Activated CD4-positive, alpha-beta T cell treated with anti-CD3 and anti-CD28 coated beads, Interleukin-2, Interleukin-6, amounts not matched to agents 100 ng/mL and 50 ng/mL, durations not matched to agents 16 hours and 8 hours (primary cell): ENCODE results near the gene GSG1L.

Experiments
- DNase-seq: peaks from one replicate; pipeline ENCODE4 v3.0.0-alpha.2; 2020

GSG1L gene

DNA sequence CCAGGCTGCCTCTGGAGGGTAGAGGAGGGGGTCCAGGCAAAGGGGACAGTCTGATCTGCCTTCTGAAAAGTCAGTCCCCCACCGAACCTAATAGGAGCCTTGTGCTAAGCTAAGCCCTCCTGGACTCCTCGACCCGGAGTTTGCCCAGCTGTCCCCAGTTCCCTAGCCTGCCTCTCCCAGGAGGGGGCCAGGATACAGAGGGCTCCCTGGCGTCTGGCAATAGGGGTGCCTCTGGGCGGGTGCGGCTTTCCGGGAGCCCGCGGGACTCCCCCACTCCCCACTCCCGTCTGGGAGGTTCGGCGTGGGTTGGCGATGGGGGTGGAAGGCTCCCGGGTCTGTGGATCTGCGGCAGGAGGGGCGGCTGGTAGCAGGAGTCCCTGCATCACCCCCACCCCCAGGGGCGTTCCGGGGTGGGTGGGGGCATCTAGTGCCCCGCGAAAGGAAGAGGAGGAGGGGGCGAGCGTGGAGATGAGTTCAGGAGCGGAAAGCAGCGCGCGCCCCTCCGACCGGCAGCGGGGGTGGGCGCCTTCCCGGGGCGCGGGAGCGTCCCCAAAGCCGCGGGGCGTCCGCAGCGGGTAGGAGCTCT is 1.2 kb downstream of the GSG1L start:
- no peak for DNase-seq

DNA sequence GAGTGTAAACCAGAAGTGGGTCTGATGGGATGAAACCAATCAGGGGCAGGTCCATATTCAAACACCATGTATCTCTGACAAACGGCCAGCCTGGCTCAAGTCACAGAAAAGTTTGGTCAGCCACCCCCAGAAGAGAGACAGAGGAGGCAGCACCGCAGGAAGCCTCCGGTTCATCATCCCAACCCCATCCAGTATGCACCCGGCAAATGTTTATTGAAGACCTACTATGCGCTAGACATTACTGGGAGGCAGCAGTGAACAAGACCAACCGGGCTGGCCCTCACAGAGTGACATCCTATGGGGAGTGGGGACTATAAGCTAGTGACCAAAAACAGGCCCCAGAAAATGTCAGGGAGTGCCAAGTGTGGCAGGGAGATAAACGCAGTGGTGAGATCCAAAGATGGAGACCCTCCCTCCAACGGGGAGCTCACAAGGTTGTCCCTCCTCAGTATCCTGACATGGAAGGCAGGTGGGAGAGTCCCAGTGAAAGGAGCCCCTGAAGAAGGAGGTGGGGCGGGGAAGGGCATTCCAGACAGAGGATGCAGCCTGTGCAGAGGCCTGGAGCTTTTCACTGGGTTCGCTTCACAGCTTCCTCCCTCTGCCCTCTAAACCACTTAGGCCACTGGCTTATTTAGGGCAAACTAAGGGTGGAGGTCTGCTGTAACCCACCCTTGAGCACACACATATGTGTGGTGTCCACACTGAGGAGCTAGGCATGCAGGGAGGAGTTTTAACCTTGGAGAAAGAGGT is 2.0 kb downstream of the GSG1L start:
- DNase-seq, result no peak

DNA sequence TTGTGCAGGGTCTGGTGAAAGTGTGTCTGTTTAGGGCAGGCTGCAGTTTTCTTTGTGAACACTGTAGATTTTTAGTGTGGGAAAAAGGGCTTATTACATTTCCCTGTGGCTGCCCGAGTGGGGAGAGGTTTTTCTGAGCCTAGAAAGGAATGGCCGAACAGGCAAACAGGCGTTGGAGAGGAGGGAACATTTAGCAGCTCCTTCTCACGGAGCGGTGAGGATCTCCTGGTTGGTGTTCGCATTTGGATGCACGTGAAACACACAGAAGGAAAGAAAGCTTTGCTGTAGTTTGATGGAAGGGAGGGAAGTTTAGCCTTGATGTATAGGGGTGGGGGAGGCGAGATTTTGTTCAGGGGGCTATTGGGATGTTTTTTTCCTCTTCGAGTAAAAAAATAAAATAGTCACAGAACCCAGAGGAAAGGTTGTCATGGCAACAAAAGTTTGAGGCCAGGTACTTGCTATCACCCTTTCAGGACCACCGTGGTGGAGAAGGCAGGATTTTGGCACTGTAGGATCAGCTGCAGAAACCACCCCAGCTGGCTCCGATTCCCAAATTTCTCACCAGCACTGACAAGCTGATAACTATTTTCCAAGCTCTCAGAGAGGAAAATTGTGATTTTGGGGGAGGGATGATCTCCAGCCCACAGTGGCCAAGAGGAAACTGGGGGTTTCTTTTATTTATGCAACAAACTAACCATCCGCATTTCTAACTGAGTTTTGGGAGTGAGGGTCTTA is 3.5 kb downstream of the GSG1L start:
- no peak for DNase-seq

DNA sequence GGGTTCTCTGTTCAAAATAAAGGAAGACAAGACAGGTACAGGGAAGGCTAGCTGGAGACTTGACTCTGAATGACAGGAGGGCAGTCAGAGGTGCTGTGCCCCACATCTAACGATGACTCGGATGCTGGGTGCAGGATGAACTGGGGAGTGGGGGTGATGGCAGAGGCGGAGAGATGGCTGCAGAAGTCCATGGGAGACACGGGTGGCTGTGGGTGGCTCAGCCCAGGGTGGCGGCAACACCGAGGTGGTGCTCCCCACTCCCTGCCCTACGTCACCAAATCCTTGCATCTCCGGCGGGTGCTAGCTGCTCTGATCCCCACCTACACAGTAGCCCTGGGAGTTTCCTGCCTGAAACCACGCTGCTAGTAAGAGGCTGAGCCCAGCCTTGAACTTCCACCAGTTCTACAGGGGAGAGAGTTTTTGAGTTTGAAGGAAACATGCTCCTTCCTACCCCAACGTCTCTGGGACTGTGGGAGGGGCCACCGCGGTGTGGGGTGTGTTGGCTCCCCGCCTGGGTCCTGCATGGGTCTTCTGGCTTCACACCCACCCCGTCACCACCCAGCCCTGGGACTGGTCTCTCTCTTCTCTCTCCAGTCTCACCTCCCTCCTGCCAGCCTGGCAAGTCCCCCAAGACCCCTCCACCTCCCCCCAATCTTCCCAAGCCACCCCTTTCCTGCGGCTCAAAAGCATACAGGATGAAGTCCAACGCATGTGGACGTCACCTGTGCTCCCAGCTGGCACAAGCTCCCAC is 4.5 kb downstream of the GSG1L start:
- DNase-seq, result no peak

DNA sequence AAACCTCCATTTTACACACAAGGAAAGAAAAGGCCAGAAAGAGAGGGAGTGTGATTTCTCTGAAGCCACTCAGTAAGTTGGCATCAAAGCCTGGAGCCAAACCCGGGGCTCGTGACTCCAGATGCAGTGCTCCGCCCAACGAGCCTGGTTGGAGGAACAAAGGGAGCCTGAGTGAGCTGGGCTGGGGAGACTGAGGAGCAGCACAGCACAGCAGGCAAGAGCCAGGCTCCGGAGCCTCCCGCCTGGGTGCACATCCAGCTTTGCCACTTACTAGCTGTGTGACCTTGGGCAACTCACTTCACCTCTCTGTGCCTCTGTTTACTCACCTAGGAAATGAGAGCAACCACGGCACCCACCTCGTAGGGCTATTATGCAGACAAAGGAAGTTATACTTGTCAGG is 5.6 kb downstream of the GSG1L start:
- DNase-seq, result no peak

DNA sequence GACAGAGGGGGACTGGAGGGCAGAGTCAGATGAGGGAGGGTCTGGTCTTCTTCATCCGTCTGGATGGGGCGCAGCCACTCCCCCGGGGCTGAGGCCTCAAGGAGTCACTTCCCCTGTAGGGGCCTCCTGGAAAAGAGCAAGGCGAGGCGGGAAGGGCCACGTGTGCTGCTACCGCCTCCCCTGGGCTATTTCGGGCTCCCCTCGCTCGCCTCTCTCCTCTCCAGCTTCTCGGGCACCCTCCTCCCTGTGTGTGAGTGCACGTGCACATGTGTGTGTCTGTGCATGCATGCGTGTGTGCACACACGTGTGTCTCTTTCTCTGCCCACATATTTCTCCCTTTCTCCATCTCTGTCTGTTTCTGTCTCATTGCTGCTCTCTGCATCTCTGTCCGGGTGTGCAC is 10.1 kb downstream of the GSG1L start:
- DNase-seq, result no peak

DNA sequence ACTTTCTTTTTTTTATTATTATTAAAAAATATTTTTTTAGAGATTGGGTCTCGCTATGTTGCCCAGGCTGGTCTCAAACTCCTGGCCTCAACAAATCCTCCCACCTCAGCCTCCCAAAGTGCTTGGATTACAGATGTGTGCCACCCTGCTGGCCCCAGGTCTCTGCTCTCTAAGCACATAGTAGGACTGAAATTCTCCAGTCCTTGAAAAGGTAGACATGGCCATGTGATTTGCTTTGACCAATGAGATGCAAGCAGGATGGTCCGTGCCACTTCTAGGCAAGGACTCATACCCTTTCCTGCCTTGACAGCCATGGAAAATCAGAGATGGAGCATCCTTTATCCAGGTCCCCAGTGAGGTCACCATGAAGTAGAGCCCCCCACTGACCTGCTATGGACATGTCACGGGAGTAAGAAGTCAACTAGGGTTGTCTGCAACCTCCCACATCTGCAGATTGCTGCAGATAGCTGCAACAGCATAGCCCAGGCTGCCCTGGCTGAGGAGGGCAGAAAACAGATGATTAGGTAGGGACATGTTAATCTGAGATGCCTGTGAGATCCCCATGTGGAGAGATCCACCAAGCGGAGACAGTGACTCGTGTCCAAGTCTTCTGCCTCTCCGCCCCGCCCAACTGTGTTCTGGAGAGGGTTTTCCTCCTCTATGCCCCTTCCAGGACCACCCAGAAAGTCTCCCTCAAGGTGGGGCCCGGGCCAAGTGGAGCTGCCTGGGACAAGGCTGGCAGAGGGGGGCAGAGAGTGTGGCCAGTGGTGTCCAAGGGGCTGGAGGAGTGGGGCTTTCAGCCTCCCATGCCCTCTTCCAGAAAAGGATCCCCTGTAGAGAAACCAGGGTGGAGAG is 11.0 kb downstream of the GSG1L start:
- DNase-seq, result no peak

DNA sequence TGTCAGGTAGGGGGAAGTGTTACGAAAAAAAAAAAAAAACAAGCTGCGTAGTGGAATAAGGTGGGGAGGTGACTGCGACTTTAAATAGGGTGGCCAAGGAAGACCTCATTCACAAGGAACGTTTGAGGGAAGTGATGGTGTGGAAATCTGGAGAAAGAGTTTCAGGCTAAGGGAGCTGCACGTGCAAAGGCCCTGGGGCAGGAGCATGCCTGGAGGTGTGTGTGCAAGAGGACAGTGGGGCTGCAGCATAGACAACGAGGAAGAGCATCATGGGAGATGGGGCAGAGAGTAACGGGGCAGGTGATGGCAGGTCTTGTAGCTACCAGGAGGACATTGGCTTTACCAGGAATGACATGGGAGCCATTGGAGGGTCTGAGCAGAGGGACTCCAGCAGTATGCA is 12.0 kb downstream of the GSG1L start:
- no peak for DNase-seq

DNA sequence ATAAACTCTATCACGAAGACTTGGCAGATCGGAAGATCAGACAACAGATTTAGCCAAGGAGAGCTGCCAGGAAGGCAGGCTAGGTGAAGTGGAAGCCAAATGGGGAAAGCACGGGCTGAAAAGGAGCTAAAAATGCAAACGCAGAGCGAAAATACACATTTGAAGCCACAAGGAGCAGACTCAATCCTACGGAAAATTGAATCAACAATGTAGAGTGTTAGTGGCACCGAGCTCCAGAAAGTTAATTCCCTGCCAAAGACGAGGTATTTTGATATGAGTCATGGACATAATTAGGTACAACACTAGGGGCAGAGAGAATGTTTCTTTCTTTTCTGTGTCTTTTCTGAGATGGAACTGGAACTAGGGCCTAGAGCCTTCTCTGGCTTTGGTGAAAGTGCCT is 20.7 kb downstream of the GSG1L start:
- no peak for DNase-seq

DNA sequence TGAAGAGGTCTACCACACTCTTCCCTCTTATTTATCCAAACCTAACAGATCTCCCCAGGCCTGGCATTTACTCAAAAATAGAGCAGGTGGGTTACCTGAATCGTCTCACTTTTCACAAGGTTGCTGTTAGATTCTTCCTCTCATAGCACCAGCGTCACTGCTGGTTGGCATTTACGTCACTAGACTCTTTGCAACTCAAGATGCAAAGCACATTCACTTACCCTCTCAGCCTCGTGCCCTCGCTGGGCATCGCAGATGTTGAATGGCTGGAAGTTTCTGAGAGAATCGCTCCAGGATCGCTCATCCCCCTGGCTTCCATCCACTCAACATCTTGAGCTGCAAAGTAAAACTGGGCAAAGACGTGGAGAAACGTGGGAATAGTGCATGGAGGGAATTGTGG is 21.9 kb downstream of the GSG1L start:
- DNase-seq, result no peak

DNA sequence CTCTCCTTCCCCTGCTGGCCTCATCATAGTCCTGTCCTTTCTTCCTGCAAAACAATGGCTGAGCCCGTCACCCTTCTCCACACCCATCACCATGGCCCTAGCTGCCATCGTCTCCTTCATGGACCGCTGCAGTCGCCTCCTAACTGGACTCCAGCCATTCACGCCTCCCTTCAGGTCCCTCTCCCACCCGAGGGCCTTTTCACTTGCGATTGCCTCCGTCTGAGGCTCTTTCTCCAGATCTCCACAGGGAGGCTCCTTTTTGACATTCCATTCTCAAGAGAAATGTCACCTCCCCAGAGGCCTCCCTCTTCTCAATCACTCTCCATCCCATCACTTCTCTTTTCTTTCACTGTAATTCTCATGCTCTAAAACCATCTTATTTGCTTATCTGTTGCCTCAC is 23.5 kb downstream of the GSG1L start:
- no peak for DNase-seq

DNA sequence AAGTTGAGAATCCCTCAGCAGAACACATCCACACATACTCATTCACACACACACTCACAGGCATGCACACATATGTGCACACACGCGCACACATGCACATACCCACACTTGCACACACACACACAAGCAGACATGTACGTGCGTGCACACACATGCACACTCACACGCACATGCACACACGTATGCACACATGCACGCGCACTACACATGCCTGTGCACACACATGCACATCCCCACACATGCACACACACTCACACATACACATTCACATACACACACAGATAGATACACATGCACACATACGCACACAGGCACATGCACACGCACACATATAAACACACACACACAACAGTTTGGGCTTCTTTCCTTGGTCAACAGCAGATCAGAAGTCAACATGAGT is 24.0 kb downstream of the GSG1L start:
- DNase-seq, result no peak

DNA sequence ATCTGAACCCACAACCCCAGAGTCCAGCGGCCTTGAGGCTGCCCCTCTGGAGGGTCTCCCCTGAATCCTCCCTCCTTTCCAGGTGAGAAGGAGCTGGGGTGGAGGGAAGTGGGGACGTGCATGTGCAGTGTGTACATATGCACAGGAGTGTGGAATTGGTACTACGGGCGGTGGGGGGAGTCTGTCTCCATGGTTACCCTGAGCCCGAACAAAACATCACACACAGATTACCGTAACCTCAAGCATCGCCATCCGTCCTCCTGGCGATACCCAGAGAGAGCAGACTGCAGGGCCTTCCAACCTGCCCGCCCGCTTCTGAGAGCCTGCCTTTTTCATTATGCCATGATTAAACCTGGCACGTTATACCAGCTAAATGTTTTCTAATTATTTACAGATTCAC is 25.1 kb downstream of the GSG1L start:
- no peak for DNase-seq

DNA sequence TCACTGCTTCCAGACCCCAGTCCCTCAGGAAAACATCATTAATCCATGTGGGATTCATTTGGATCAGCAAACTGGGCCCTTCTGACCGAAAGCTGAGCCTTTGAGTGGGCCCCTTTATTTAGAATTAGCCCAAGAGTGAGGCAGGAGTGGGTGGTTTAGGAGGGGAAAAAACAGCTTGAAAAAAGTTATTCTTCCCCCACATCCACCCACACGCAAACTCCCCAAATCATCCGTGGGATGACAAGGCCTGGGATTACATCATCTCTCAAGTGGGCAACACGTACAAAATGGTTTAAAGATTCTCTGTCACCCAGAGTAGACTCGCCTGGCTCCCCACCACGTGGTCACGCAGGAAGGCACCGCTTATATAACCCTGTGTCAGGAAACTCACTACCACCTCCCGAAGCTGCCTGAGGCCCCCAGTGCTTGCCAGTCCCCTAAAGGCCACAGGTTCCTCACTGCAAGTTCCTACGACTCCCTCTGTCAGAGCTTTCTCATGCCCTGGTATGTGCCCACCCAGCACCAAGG is 27.6 kb downstream of the GSG1L start:
- DNase-seq, result no peak

DNA sequence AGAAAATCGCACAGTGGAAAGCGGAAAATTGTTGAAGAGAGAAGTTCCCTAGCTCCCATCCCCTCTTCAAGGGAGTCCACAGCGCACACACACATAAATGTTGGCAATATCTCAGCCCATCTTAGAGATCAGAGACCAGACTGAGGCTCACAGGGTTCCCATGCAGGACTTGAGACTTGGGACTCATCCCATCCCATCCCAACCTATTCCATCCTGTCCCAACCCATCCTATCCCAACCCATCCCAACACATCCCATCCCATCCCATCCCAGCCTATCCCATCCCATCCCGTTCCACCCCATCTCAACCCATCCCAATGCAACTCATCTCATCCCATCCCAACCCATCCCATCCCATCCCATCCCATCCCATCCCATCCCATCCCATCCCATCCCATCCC is 29.6 kb downstream of the GSG1L start:
- DNase-seq, result no peak

DNA sequence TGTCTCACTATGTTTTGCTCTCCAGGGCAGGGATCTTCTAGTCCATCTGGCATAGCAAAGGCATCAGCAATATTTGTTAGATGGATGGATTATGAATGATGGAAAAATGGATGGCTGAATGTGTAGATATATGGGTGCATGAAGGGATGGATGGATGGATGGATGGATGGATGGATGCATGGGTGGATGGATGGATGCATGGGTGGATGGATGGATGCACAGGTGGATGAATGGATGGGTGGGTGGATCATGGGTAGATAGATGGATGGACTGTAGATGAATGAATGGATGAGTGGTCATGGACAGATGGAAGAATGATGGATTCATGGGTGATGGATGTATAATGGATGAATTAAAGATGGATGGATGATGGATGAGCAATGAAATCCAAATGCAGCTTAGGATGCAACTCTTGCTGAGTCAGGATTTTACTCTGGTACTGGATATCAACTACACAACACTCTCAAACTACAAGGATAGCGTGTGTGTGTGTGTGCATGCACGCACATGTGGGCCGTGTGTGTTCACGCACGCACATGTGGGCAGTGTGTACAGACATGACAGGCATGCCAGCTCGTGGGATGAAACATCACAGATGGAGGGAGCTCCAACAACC is 34.0 kb downstream of the GSG1L start:
- no peak for DNase-seq

DNA sequence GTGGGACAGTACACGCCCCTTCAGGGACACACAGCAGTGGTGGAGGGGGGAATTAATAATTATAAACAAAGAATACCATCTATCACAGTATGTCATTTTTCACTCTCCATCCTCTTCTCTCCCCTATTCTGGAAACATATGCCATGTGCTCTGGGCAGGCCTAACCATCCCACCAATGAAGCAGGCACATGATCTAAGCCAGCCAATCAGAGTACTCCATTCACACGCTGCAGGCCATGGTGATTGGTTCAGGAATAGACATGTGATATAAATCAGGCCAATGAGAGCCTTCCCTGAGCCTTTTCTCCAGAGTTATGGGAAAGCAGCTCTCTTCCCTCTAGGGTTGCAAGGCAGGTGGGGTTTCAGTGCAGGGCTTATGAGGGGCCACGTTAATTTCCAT is 36.5 kb downstream of the GSG1L start:
- no peak for DNase-seq

DNA sequence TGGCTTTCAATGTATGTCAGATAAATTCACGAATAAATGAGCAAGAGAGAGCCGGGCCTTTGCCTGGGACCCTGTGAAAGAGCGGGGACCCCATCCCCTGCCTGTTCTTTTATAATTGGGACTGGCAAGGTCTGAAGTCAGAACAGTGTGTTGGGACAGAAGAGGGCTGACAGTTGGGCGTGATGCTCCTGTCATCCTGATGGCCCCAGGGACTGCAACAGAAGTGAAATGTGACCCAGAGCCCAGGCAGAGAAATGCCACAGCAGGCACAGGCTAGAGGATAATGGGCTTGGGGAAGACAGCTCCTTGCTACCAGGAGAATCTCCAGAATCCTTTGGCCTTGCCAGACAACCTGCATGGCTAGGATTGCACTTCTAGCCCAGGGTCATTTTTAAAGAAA is 37.9 kb downstream of the GSG1L start:
- no peak for DNase-seq

DNA sequence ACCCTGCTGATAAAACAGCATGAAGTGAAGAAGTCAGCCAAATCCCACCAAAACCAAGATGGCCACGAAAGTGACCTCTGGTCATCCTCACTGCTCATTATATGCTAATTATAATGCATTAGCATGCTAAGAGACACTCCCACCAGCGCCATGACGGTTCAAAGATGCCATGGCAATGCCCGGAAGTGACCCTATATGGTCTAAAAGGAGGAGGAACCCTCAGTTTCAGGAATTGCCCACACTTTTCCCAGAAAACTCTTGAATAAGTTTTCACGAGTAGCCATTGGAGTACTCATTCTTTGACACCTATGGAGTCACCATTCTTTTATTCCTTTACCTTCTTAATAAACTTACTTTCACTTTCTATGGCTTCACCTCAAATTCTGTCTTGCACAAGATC is 44.3 kb downstream of the GSG1L start:
- DNase-seq, result no peak

DNA sequence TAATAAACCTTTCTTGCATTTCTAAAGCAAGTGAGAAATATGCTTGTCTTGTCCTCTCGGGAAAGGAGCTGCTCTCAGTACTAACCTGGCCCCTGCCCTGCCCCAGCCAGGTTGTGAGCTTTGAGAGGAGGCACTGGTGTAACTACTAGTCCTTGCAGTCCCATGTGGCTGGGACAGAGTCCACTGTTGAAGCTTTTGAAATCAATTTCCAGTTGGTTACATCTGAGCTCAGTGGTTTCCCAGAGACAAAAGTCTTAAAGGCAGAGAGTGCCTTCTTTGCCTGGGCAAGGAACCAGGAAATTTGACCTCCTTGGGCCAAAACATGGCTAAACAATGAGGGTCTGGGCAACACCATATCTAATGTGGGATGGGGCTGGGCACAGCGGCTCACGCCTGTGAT is 48.7 kb downstream of the GSG1L start:
- DNase-seq, result no peak

DNA sequence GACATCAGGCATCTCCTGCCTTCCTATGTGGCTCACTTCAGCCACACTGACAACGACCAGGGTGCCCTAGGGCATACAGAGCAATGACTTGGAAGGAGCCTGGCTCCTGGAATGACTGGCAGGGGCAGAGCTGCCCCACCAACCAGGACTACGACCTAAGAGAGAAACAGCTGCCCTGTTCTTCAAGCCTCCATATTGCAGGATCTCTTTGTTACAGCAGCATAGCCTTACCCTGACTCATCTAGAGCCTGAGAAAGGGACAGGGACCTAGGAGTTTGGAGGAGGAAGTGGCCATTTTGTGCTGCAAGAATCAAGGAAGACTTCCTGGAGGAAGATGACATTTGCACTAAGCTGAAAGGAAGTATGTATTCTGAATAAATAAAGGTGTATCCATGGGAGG is 49.6 kb downstream of the GSG1L start:
- no peak for DNase-seq

DNA sequence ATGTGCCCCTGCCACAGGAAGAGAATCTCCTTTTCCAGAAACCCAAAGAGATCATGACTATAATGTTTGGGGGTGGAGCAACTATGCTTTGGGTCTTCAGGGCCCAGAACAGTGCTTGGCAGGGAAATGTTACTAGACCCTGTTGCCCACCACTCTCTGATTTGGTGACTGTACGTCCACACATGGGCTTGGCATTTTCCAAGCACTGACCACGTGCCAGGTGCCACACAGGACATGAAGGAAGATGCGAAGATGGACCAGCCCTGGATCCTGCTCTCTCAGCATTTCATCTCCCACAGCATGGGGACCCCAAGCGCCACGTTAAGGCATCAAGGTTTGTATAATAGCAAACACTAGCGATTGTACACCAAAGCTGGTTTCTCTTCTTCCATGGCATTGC is 50.1 kb downstream of the GSG1L start:
- no peak for DNase-seq
